Measurements from ENCODE around the gene EPHX1.

GRCh38 chr1:225824533-225824941, 14.6 kb downstream of the EPHX1 start:
- TF ChIP-seq RNF2 (IDR thresholded peaks at IDR 0.05; ENCODE audit: borderline replicate concordance, low read depth) (no peak), CTCF (IDR thresholded peaks at IDR 0.05) (no peak), KDM5A (IDR thresholded peaks at IDR 0.05) (no peak), EP300 (IDR thresholded peaks at IDR 0.05) (no peak), GATA3 (IDR thresholded peaks at IDR 0.05; ENCODE audit: borderline replicate concordance) (no peak), CEBPB (IDR thresholded peaks at IDR 0.05) (no peak), BHLHE40 (IDR thresholded peaks at IDR 0.05; ENCODE audit: low read depth, low read length) (no peak), CBX8 (IDR thresholded peaks at IDR 0.05) (no peak), CHD2 (IDR thresholded peaks at IDR 0.05; ENCODE audit: low read length, partially characterized antibody) (no peak)
- TF ChIP-seq, protein P1, sequence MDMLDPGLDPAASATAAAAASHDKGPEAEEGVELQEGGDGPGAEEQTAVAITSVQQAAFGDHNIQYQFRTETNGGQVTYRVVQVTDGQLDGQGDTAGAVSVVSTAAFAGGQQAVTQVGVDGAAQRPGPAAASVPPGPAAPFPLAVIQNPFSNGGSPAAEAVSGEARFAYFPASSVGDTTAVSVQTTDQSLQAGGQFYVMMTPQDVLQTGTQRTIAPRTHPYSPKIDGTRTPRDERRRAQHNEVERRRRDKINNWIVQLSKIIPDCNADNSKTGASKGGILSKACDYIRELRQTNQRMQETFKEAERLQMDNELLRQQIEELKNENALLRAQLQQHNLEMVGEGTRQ (IDR thresholded peaks at IDR 0.05): no peak

Data from A549 (cell line).